Neural progenitor cell (in vitro differentiated cells): ENCODE measurements around the gene SETD2. TPM values are rescaled to one million over a fixed set of nuclear protein-coding genes. Genes with fewer than 3 reads are reported as not detected.

Source experiments
- DNase-seq: peaks from one replicate; pipeline ENCODE4 v3.0.0-alpha.2; 2016; ENCODE audit warnings: low spot score
- H2AFZ ChIP-seq: fragments of 200-600 bp; sonication (generic); replicated peaks from 2 replicates; pipeline ENCODE4 v1.6.1; 2016; ENCODE audit warnings: antibody characterized with exemption
- H3F3A ChIP-seq: fragments of 200-600 bp; sonication (generic); 2 replicates; pipeline ENCODE4 v1.6.1; 2016; ENCODE audit warnings: antibody characterized with exemption, low read depth
- H3K27ac ChIP-seq: fragments of 200-600 bp; sonication (generic); 2 replicates; pipeline ENCODE4 v1.5.1; 2016; ENCODE audit warnings: mild to moderate bottlenecking
- H3K27me3 ChIP-seq: fragments of 200-600 bp; sonication (generic); 2 replicates; pipeline ENCODE4 v1.6.1; 2016; ENCODE audit warnings: mild to moderate bottlenecking, moderate library complexity
- H3K36me3 ChIP-seq: fragments of 200-600 bp; sonication (generic); 2 replicates; pipeline ENCODE4 v1.5.1; 2016
- H3K4me1 ChIP-seq: fragments of 200-600 bp; sonication (generic); 2 replicates; pipeline ENCODE4 v1.6.1; 2016; ENCODE audit warnings: mixed run types
- H3K4me2 ChIP-seq: fragments of 200-600 bp; sonication (generic); 2 replicates; pipeline ENCODE4 v1.6.1; 2016
- H3K4me3 ChIP-seq: fragments of 200-600 bp; sonication (generic); 2 replicates; pipeline ENCODE4 v1.5.1; 2016
- H3K79me2 ChIP-seq: fragments of 200-600 bp; sonication (generic); 2 replicates; pipeline ENCODE4 v1.6.1; 2016; ENCODE audit warnings: low read depth
- H3K9ac ChIP-seq: fragments of 200-600 bp; sonication (generic); 2 replicates; pipeline ENCODE4 v1.6.1; 2016
- H3K9me3 ChIP-seq: fragments of 200-600 bp; sonication (generic); 2 replicates; pipeline ENCODE4 v1.5.1; 2016; ENCODE audit warnings: low read depth
- H4K20me1 ChIP-seq: fragments of 200-600 bp; sonication (generic); 2 replicates; pipeline ENCODE4 v1.6.1; 2016; ENCODE audit warnings: low read depth
- H3K27ac Mint-ChIP-seq: 3 replicates; pipeline ENCODE4 v1.8.0; 2021; ENCODE audit warnings: mixed read lengths
- H3K27me3 Mint-ChIP-seq: 2 replicates; pipeline ENCODE4 v1.8.0; 2022; ENCODE audit warnings: low read depth, mild to moderate bottlenecking, inconsistent platforms, moderate library complexity, mixed read lengths; ENCODE audit not compliant: insufficient read depth
- H3K36me3 Mint-ChIP-seq: 3 replicates; pipeline ENCODE4 v1.8.0; 2021; ENCODE audit warnings: mixed read lengths
- H3K4me1 Mint-ChIP-seq: 3 replicates; pipeline ENCODE4 v1.8.0; 2021; ENCODE audit warnings: mixed read lengths
- H3K4me3 Mint-ChIP-seq: 3 replicates; pipeline ENCODE4 v1.8.0; 2021; ENCODE audit warnings: mild to moderate bottlenecking, moderate library complexity, mixed read lengths
- H3K9me3 Mint-ChIP-seq: 3 replicates; pipeline ENCODE4 v1.8.0; 2020; ENCODE audit warnings: mixed read lengths
- CTCF ChIP-seq: fragments of 200-600 bp; sonication (generic); IDR thresholded peaks from 2 replicates; pipeline ENCODE4 v1.5.1; 2017; ENCODE audit warnings: antibody characterized with exemption, mild to moderate bottlenecking
- EZH2 ChIP-seq: fragments of 200-600 bp; sonication (generic); IDR thresholded peaks from 2 replicates; pipeline ENCODE4 v1.6.1; 2017; ENCODE audit warnings: antibody characterized with exemption, mild to moderate bottlenecking, moderate library complexity
- EZH2phosphoT487 ChIP-seq: fragments of 200-600 bp; sonication (generic); IDR thresholded peaks from 2 replicates; pipeline ENCODE4 v1.6.1; 2017; ENCODE audit warnings: antibody characterized with exemption
- total RNA-seq: library from RNA; depleted of rRNA; stranded (reverse); fragments of >200 nt; gene quantifications from 2 replicates; pipeline ENCODE4 v1.2.3, GENCODE V29; 2015; ENCODE audit warnings: low replicate concordance

SETD2 gene
- total RNA-seq, 1 donor from 2014 or later, result 46.0 TPM

GRCh38 chr3:47156396-47156795 is 7.5 kb downstream of the SETD2 start:
- H3K79me2 ChIP-seq, result peaks cover 100% of the 10 kb centered on the region
- H3K27ac ChIP-seq, result no peak overlapping the region

GRCh38 chr3:47152578-47152977 is 11.3 kb downstream of the SETD2 start:
- no peak overlapping the region for H3K4me3 Mint-ChIP-seq
- no peaks in the 10 kb centered on the region for H3K36me3 ChIP-seq
- H3K27ac ChIP-seq, result peak overlapping the region; percentile 36
- H3K36me3 Mint-ChIP-seq, result peaks cover 28% of the 10 kb centered on the region
- no peak overlapping the region for H3K4me2 ChIP-seq
- DNase-seq, result no peak
- H3K4me3 ChIP-seq, result no peak overlapping the region
- peaks cover 18% of the 10 kb centered on the region for H3K9me3 Mint-ChIP-seq
- H3K4me1 Mint-ChIP-seq, result no peaks in the 10 kb centered on the region
- no peaks in the 10 kb centered on the region for H3K27me3 ChIP-seq
- H3K27me3 Mint-ChIP-seq, result no peaks in the 10 kb centered on the region
- H3K79me2 ChIP-seq, result peaks cover 100% of the 10 kb centered on the region
- H3K27ac Mint-ChIP-seq, result no peak overlapping the region
- H2AFZ ChIP-seq, result no peak overlapping the region
- no peaks in the 10 kb centered on the region for H3K9me3 ChIP-seq
- no peak overlapping the region for H3K9ac ChIP-seq
- peaks cover 91% of the 10 kb centered on the region for H4K20me1 ChIP-seq
- TF ChIP-seq EZH2phosphoT487 (no peak), CTCF (no peak), EZH2 (no peak)
- peaks cover 5% of the 10 kb centered on the region for H3F3A ChIP-seq
- peaks cover 10% of the 10 kb centered on the region for H3K4me1 ChIP-seq

More at GRCh38 chr3:47156396-47156795, 7.5 kb downstream of the SETD2 start:
- H3K36me3 Mint-ChIP-seq, result peaks cover 37% of the 10 kb centered on the region
- H3K4me3 Mint-ChIP-seq, result no peak overlapping the region
- Histone ChIP-seq H3K4me1 (peaks cover 23% of the 10 kb centered on the region), H3K9ac (no peak overlapping the region), H3K4me3 (no peak overlapping the region), H3K36me3 (no peaks in the 10 kb centered on the region), H3F3A (peaks cover 5% of the 10 kb centered on the region), H3K9me3 (no peaks in the 10 kb centered on the region), H4K20me1 (peaks cover 94% of the 10 kb centered on the region), H3K4me2 (no peak overlapping the region), H3K27me3 (no peaks in the 10 kb centered on the region), H2AFZ (no peak overlapping the region)
- no peaks in the 10 kb centered on the region for H3K27me3 Mint-ChIP-seq
- H3K9me3 Mint-ChIP-seq, result peaks cover 13% of the 10 kb centered on the region
- no peak overlapping the region for H3K27ac Mint-ChIP-seq
- no peak for DNase-seq
- peaks cover 14% of the 10 kb centered on the region for H3K4me1 Mint-ChIP-seq
- TF ChIP-seq CTCF (no peak), EZH2phosphoT487 (no peak), EZH2 (no peak)

GRCh38 chr3:47151836-47152235 is 12.1 kb downstream of the SETD2 start:
- H4K20me1 ChIP-seq, result peaks cover 89% of the 10 kb centered on the region

More at GRCh38 chr3:47151836-47152235, 12.1 kb downstream of the SETD2 start:
- Histone ChIP-seq H3K9ac (no peak overlapping the region), H3K27me3 (no peaks in the 10 kb centered on the region), H3F3A (peaks cover 5% of the 10 kb centered on the region), H3K4me3 (no peak overlapping the region), H3K4me1 (peaks cover 5% of the 10 kb centered on the region), H2AFZ (no peak overlapping the region), H3K9me3 (no peaks in the 10 kb centered on the region), H3K4me2 (no peak overlapping the region), H3K36me3 (no peaks in the 10 kb centered on the region), H3K27ac (no peak overlapping the region), H3K79me2 (peaks cover 100% of the 10 kb centered on the region)
- no peaks in the 10 kb centered on the region for H3K27me3 Mint-ChIP-seq
- H3K36me3 Mint-ChIP-seq, result peaks cover 26% of the 10 kb centered on the region
- no peak for DNase-seq
- no peaks in the 10 kb centered on the region for H3K4me1 Mint-ChIP-seq
- TF ChIP-seq CTCF, result no peak
- TF ChIP-seq EZH2phosphoT487, result no peak
- TF ChIP-seq EZH2, result no peak
- peaks cover 18% of the 10 kb centered on the region for H3K9me3 Mint-ChIP-seq
- H3K27ac Mint-ChIP-seq, result no peak overlapping the region
- H3K4me3 Mint-ChIP-seq, result no peak overlapping the region
